Measurements from ENCODE around the gene TMEM238.

- TF ChIP-seq POLR2A (IDR thresholded peaks at IDR 0.05) (no peak), CTCF (IDR thresholded peaks at IDR 0.05) (no peak)
Observed at GRCh38 chr19:55362990-55363716, 20.9 kb downstream of the TMEM238 start, which contains the start of gene GARIN5B.

Data from adrenal gland (tissue), 5 donors.